ENCODE results near the gene MICAL3. TPM values are rescaled to one million over a fixed set of nuclear protein-coding genes. Genes with fewer than 3 reads are reported as not detected.
"Not testable (repeated sequence)": the region's sequence is repeated elsewhere in the genome, so short reads cannot be mapped to it uniquely, and the experiment has no call there.

MICAL3 gene
- total RNA-seq, 1 donor from 2014 or later: 43.4 TPM

GRCh38 chr22:17773606-17774205 is 250.7 kb downstream of the MICAL3 start:
- peak; percentile 42 for DNase-seq

- no peak for DNase-seq
Measured at GRCh38 chr22:17772958-17773605, 251.3 kb downstream of the MICAL3 start.

GRCh38 chr22:17772249-17772957 is 252.0 kb downstream of the MICAL3 start:
- peak; percentile 48 for DNase-seq

- DNase-seq: no peak
Measured at GRCh38 chr22:17770180-17771077, 253.9 kb downstream of the MICAL3 start.

- DNase-seq: no peak
Measured at GRCh38 chr22:17769716-17770082, 254.7 kb downstream of the MICAL3 start.

- no peak for DNase-seq
Measured at GRCh38 chr22:17769013-17769715, 255.2 kb downstream of the MICAL3 start.

GRCh38 chr22:17767233-17768065 is 256.9 kb downstream of the MICAL3 start:
- DNase-seq: no peak

GRCh38 chr22:17764852-17765251 is 259.5 kb downstream of the MICAL3 start:
- not testable (repeated sequence) for DNase-seq

GRCh38 chr22:17764036-17764435 is 260.3 kb downstream of the MICAL3 start:
- DNase-seq: no peak

- DNase-seq: not testable (repeated sequence)
Measured at GRCh38 chr22:17763442-17763841, 260.9 kb downstream of the MICAL3 start.

GRCh38 chr22:17761138-17761488 is 263.2 kb downstream of the MICAL3 start:
- DNase-seq: no peak

GRCh38 chr22:17754233-17754925 is 270.0 kb downstream of the MICAL3 start:
- no peak for DNase-seq

- no peak for DNase-seq
Measured at GRCh38 chr22:17753401-17753989, 270.9 kb downstream of the MICAL3 start.

- DNase-seq: no peak
Measured at GRCh38 chr22:17751596-17751995, 272.8 kb downstream of the MICAL3 start.

- no peak for DNase-seq
Measured at GRCh38 chr22:17749605-17750395, 274.6 kb downstream of the MICAL3 start.

- DNase-seq: no peak
Measured at GRCh38 chr22:17748555-17749353, 275.6 kb downstream of the MICAL3 start.

- no peak for DNase-seq
Measured at GRCh38 chr22:17746916-17747315, 277.4 kb downstream of the MICAL3 start.

- no peak for DNase-seq
Measured at GRCh38 chr22:17744430-17744829, 279.9 kb downstream of the MICAL3 start.

Measured in dermis blood vessel endothelial cell (primary cell).